ENCODE data around the gene LRMDA. TPM values are rescaled to one million over a fixed set of nuclear protein-coding genes. Genes with fewer than 3 reads are reported as not detected.

Gene LRMDA
- total and polyA plus RNA-seq, 2 of the 8 experiments (the other 6 are each of a cell fraction or from before 2014, with no cell fraction given) = 0.86 to 2.8 TPM

GRCh38 chr10:75461672-75462649 is 30.5 kb downstream of the LRMDA start (continued):
- TF ChIP-seq, protein P1, sequence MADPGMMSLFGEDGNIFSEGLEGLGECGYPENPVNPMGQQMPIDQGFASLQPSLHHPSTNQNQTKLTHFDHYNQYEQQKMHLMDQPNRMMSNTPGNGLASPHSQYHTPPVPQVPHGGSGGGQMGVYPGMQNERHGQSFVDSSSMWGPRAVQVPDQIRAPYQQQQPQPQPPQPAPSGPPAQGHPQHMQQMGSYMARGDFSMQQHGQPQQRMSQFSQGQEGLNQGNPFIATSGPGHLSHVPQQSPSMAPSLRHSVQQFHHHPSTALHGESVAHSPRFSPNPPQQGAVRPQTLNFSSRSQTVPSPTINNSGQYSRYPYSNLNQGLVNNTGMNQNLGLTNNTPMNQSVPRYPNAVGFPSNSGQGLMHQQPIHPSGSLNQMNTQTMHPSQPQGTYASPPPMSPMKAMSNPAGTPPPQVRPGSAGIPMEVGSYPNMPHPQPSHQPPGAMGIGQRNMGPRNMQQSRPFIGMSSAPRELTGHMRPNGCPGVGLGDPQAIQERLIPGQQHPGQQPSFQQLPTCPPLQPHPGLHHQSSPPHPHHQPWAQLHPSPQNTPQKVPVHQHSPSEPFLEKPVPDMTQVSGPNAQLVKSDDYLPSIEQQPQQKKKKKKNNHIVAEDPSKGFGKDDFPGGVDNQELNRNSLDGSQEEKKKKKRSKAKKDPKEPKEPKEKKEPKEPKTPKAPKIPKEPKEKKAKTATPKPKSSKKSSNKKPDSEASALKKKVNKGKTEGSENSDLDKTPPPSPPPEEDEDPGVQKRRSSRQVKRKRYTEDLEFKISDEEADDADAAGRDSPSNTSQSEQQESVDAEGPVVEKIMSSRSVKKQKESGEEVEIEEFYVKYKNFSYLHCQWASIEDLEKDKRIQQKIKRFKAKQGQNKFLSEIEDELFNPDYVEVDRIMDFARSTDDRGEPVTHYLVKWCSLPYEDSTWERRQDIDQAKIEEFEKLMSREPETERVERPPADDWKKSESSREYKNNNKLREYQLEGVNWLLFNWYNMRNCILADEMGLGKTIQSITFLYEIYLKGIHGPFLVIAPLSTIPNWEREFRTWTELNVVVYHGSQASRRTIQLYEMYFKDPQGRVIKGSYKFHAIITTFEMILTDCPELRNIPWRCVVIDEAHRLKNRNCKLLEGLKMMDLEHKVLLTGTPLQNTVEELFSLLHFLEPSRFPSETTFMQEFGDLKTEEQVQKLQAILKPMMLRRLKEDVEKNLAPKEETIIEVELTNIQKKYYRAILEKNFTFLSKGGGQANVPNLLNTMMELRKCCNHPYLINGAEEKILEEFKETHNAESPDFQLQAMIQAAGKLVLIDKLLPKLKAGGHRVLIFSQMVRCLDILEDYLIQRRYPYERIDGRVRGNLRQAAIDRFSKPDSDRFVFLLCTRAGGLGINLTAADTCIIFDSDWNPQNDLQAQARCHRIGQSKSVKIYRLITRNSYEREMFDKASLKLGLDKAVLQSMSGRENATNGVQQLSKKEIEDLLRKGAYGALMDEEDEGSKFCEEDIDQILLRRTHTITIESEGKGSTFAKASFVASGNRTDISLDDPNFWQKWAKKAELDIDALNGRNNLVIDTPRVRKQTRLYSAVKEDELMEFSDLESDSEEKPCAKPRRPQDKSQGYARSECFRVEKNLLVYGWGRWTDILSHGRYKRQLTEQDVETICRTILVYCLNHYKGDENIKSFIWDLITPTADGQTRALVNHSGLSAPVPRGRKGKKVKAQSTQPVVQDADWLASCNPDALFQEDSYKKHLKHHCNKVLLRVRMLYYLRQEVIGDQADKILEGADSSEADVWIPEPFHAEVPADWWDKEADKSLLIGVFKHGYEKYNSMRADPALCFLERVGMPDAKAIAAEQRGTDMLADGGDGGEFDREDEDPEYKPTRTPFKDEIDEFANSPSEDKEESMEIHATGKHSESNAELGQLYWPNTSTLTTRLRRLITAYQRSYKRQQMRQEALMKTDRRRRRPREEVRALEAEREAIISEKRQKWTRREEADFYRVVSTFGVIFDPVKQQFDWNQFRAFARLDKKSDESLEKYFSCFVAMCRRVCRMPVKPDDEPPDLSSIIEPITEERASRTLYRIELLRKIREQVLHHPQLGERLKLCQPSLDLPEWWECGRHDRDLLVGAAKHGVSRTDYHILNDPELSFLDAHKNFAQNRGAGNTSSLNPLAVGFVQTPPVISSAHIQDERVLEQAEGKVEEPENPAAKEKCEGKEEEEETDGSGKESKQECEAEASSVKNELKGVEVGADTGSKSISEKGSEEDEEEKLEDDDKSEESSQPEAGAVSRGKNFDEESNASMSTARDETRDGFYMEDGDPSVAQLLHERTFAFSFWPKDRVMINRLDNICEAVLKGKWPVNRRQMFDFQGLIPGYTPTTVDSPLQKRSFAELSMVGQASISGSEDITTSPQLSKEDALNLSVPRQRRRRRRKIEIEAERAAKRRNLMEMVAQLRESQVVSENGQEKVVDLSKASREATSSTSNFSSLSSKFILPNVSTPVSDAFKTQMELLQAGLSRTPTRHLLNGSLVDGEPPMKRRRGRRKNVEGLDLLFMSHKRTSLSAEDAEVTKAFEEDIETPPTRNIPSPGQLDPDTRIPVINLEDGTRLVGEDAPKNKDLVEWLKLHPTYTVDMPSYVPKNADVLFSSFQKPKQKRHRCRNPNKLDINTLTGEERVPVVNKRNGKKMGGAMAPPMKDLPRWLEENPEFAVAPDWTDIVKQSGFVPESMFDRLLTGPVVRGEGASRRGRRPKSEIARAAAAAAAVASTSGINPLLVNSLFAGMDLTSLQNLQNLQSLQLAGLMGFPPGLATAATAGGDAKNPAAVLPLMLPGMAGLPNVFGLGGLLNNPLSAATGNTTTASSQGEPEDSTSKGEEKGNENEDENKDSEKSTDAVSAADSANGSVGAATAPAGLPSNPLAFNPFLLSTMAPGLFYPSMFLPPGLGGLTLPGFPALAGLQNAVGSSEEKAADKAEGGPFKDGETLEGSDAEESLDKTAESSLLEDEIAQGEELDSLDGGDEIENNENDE (IDR thresholded peaks at IDR 0.05; ENCODE audit: insufficient replicate concordance, low read length) = no peak
- TF ChIP-seq USF2 (IDR thresholded peaks at IDR 0.05; ENCODE audit: low read length) (no peak), YY1 (IDR thresholded peaks at IDR 0.05; ENCODE audit: low read depth, low read length) (no peak), TEAD4 (IDR thresholded peaks at IDR 0.05; ENCODE audit: low read depth, low read length) (no peak), GABPA (IDR thresholded peaks at IDR 0.05; ENCODE audit: borderline replicate concordance, insufficient read depth, low read length) (no peak), ZNF274 (IDR thresholded peaks at IDR 0.05; ENCODE audit: borderline replicate concordance, extremely low read depth, low read length) (no peak), RXRA (IDR thresholded peaks at IDR 0.05; ENCODE audit: insufficient read depth, low read depth, low read length) (no peak), TAF1 (IDR thresholded peaks at IDR 0.05; ENCODE audit: low read depth, low read length) (no peak)
